GM23248 (cell line): Measurements from ENCODE around the gene NELFA.

Experiments
- EZH2 ChIP-seq: fragments of 200-600 bp; sonication (generic); IDR thresholded peaks from 2 replicates; pipeline ENCODE4 v1.6.1; 2018; ENCODE audit warnings: antibody characterized with exemption, mild to moderate bottlenecking; ENCODE audit not compliant: insufficient read depth, poor library complexity, severe bottlenecking
- EZH2phosphoT487 ChIP-seq: fragments of 200-600 bp; sonication (generic); IDR thresholded peaks from 2 replicates; pipeline ENCODE4 v1.6.1; 2018; ENCODE audit warnings: antibody characterized with exemption, moderate library complexity, mild to moderate bottlenecking, low read depth; ENCODE audit not compliant: insufficient read depth

DNA sequence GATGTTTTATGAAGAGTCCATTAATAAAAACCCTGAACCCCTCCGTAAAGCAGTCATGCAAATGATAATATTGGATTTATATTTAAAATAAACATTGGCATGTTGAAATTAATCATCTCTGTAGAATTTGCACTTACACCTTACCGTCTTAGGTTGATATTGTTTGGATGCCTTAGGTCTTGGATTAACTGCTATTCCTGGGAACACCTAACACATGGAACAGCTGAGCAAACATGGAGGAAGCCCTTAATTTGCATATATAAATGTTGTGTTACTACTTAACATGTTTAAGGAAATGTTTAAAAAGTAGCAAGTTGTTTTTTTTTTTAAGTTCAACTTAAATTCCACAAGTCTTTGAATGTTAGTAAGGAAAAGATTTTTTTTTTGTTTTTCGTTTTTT is 75.1 kb downstream of the NELFA start:
- TF ChIP-seq EZH2 (no peak), EZH2phosphoT487 (no peak)
